Testis (tissue), 3 donors: ENCODE measurements around the gene DOK5. TPM values are rescaled to one million over a fixed set of nuclear protein-coding genes. Genes with fewer than 3 reads are reported as not detected.

Experiments used
- DNase-seq: peaks from one replicate; pipeline ENCODE4 v3.0.0-alpha.2; 2019
- H3K27ac ChIP-seq, 2 donors: fragments of 200-600 bp; sonication (generic); one replicate each; pipeline ENCODE4 v1.5.1; 2019
- H3K27me3 ChIP-seq: fragments of 200-600 bp; sonication (generic); one replicate; pipeline ENCODE4 v1.5.1; 2019
- H3K36me3 ChIP-seq: fragments of 200-600 bp; sonication (generic); one replicate; pipeline ENCODE4 v1.5.1; 2017; ENCODE audit warnings: low read depth; ENCODE audit errors: missing control alignments
- H3K4me1 ChIP-seq: fragments of 200-600 bp; sonication (generic); one replicate; pipeline ENCODE4 v1.5.1; 2019
- H3K4me3 ChIP-seq, 2 donors: fragments of 200-600 bp; sonication (generic); one replicate each; pipeline ENCODE4 v1.5.1; 2017 to 2019
- H3K9me3 ChIP-seq: fragments of 200-600 bp; sonication (generic); one replicate; pipeline ENCODE4 v1.5.1; 2017
- POLR2A ChIP-seq: fragments of 450-650 bp; IDR thresholded peaks from one replicate; pipeline ENCODE4 v1.6.1; 2017; ENCODE audit warnings: antibody characterized with exemption, mild to moderate bottlenecking, moderate library complexity
- WGBS, 2 donors: methylation state at CpG; one replicate each; pipeline ENCODE4 v1.1.5; 2018; 5-methylcytosine and 5-hydroxymethylcytosine counted together
- intact Hi-C: fragments of 100-400 bp; cut with DNase I; formaldehyde crosslinking; loops from one replicate; pipeline ENCODE4 v1.15.1; 2023; ENCODE audit warnings: low total_unique reads
- polyA plus RNA-seq: library from polyadenylated mRNA; stranded (reverse); fragments of 350-450 nt; fragmentation: Illumina TruSeq; extraction: RNeasy Lipid Tissue Mini Kit (QIAGEN cat#74804); gene quantifications from one replicate; pipeline ENCODE4 v1.2.3, GENCODE V29; 2014; ENCODE audit warnings: low read depth, low replicate concordance; ENCODE audit not compliant: insufficient read depth
- total RNA-seq, 2 donors: library from RNA; depleted of rRNA; stranded (reverse); fragments of >200 nt; gene quantifications; one replicate each; pipeline ENCODE4 v1.2.3, GENCODE V29; 2016
- TF ChIP-seq, protein P1 (sequence below), 3 experiments: fragments of 450-650 bp in 2 of 3; fragments of 200-600 bp in 1 of 3; sonication (generic) in 1 of 3; IDR thresholded peaks; one replicate each; pipeline ENCODE4 v1.5.1; 2016 to 2019; ENCODE audit warnings: antibody characterized with exemption in 3 of 3, mild to moderate bottlenecking in 2 of 3, moderate library complexity in 1 of 3

The DOK5 gene
- total and polyA plus RNA-seq, 3 donors from 2014 or later, result 1.0 to 3.1 (median 1.7) TPM

DNA sequence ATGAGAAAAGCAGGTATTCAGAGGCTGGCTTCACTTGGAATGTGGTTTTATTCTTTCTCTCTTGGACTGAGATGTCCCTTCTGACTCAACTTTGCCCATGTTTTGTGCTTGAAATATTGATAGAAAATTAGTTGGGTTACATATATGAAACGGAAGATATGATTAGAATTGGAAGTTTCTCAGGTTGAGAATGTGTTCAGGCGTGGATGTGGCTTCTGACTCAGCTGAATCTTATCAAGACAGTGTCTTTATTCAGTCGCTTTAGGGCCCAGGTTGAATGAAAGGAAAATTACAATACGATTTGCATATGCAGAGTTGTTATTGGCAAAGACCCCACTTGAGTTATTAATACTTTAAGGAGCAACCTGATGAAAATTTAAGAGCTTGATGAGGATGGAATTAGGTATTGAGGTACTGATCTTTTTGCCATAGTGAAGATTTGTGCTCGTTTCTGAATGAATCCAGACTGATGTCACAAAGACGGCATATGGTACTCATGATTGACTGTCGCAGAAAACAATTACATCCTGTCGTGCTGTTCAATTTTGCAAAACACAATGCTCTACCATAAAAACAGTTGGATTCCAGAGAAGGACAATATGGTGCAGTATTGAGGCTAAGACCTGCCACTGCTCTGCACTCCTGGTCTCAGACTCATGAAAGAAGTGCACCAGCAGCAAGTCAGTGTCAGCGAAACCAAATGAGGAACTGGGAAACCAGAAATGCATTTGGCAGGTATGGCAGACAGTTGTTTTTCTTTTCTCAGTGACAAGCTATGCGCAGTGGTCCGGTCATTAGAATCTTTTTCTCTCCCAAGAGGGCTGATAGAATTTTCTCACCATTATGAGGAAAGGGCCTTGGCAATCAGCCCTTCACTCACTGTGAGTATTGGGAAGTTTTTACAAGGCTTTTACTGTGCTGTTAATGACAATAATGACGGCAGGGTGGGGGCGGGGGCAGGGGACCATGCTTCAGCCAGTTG lies 158.3 kb downstream of the DOK5 start:
- H3K36me3 ChIP-seq, result no peaks in the 10 kb centered on the region
- intact Hi-C loops, result no loop called here
- 80 to 83% methylated on average over 13 of the region's 13 CpGs for WGBS, 2 donors
- DNase-seq, result no peak
- no peak for TF ChIP-seq POLR2A
- TF ChIP-seq, protein P1, sequence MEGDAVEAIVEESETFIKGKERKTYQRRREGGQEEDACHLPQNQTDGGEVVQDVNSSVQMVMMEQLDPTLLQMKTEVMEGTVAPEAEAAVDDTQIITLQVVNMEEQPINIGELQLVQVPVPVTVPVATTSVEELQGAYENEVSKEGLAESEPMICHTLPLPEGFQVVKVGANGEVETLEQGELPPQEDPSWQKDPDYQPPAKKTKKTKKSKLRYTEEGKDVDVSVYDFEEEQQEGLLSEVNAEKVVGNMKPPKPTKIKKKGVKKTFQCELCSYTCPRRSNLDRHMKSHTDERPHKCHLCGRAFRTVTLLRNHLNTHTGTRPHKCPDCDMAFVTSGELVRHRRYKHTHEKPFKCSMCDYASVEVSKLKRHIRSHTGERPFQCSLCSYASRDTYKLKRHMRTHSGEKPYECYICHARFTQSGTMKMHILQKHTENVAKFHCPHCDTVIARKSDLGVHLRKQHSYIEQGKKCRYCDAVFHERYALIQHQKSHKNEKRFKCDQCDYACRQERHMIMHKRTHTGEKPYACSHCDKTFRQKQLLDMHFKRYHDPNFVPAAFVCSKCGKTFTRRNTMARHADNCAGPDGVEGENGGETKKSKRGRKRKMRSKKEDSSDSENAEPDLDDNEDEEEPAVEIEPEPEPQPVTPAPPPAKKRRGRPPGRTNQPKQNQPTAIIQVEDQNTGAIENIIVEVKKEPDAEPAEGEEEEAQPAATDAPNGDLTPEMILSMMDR (IDR thresholded peaks at IDR 0.05), result no peak
- no peaks in the 10 kb centered on the region for H3K9me3 ChIP-seq
- H3K27me3 ChIP-seq, result no peaks in the 10 kb centered on the region
- no peaks in the 10 kb centered on the region for H3K4me1 ChIP-seq
- no peak overlapping the region for H3K27ac ChIP-seq
- no peak overlapping the region for H3K4me3 ChIP-seq

DNA sequence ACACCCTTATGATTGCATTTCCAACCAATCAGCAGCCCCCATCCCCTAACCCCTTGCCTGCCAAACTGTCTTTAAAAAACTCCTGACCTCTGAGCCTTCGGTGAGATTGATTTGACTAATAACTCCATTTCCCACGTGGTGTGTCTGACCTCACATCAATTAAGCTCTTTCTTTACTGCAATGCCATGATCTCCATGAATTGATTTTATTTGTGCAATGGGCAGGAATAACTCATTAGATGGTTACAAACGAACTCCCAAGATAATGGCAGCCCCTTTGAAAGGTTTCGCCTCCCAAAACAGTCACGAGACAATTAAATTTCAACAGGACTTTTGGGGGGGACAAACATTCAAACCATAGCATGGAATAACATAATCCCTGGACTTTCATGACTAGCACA lies 161.2 kb downstream of the DOK5 start:
- Histone ChIP-seq H3K36me3 (no peaks in the 10 kb centered on the region), H3K27ac (no peak overlapping the region), H3K9me3 (no peaks in the 10 kb centered on the region), H3K27me3 (no peaks in the 10 kb centered on the region), H3K4me3 (no peak overlapping the region), H3K4me1 (no peaks in the 10 kb centered on the region)
- TF ChIP-seq, protein P1 (IDR thresholded peaks at IDR 0.05), result no peak
- TF ChIP-seq POLR2A, result no peak
- no peak for DNase-seq
- intact Hi-C loops, result no loop called here
- WGBS, 2 donors, result 81 to 84% methylated on average over 5 of the region's 5 CpGs

DNA sequence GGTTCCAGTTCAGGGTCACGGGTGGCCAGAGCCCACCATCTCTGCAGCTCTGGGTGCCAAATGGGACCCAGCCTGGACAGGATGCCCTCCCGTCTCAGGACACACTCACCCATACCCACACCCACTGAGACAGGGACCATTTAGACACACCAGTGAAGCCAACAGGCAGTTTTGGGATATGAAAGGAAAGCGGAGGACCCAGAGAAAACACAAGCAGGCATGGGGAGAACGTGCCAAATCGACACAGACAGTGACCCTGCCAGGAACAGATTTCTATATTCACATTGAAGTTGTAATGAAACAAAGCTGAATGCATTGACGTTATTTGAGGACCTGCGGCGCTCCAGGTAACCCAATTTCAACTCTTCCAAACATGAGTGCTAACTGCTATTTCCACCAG lies 164.5 kb downstream of the DOK5 start:
- no peak for DNase-seq
- Histone ChIP-seq H3K27me3 (no peaks in the 10 kb centered on the region), H3K4me1 (no peaks in the 10 kb centered on the region), H3K36me3 (no peaks in the 10 kb centered on the region), H3K4me3 (no peak overlapping the region), H3K27ac (no peak overlapping the region), H3K9me3 (no peaks in the 10 kb centered on the region)
- 88 to 92% methylated on average over 8 of the region's 8 CpGs for WGBS, 2 donors
- intact Hi-C loops, result loop anchor here (10.0 kb wide), 2 partner anchors 415 to 545 kb away; no protein-coding TSS in a partner anchor
- TF ChIP-seq POLR2A, result no peak
- TF ChIP-seq, protein P1 (IDR thresholded peaks at IDR 0.05), result no peak

DNA sequence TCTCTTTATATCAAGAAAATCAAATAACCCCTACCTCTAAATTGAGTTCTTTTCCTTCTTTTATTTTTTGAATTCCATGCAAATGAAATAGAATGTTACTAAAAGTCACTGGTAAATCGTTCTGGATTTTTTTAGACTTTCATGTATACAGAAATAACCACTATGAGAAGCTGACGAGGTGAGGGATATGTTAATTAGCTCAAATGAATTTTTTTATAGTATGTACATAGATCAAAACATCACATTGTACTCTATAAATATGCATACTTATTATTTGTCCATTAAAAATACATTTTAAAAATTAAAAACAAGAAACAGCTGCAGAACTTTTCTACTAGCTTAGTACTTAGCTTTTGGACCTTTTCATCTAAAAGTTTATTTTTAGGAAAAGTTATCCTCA lies 165.4 kb downstream of the DOK5 start:
- H3K9me3 ChIP-seq, result no peaks in the 10 kb centered on the region
- H3K27ac ChIP-seq, result no peak overlapping the region
- no peaks in the 10 kb centered on the region for H3K4me1 ChIP-seq
- 78 to 85% methylated on average over 2 of the region's 2 CpGs for WGBS, 2 donors
- no peak overlapping the region for H3K4me3 ChIP-seq
- H3K36me3 ChIP-seq, result no peaks in the 10 kb centered on the region
- H3K27me3 ChIP-seq, result no peaks in the 10 kb centered on the region
- intact Hi-C loops, result loop anchor here (10.0 kb wide), 2 partner anchors 416 to 546 kb away; no protein-coding TSS in a partner anchor
- no peak for TF ChIP-seq POLR2A
- TF ChIP-seq, protein P1 (IDR thresholded peaks at IDR 0.05), result no peak
- DNase-seq, result no peak
